Kidney tubule cell (primary cell): Measurements from ENCODE around the gene EDEM1.
"Not testable (repeated sequence)": the region's sequence is repeated elsewhere in the genome, so short reads cannot be mapped to it uniquely, and the experiment has no call there.

Experiments
- DNase-seq: peaks from one replicate; pipeline ENCODE4 v3.0.0-alpha.2; 2018; ENCODE audit warnings: low spot score

Gene EDEM1

GRCh38 chr3:5232570-5232969 lies 45.1 kb downstream of the EDEM1 start:
- no peak for DNase-seq

- no peak for DNase-seq
Observed at GRCh38 chr3:5233026-5233425, 45.5 kb downstream of the EDEM1 start.

GRCh38 chr3:5235655-5236054 lies 48.1 kb downstream of the EDEM1 start:
- DNase-seq = no peak

GRCh38 chr3:5238545-5238944 lies 51.0 kb downstream of the EDEM1 start:
- DNase-seq = no peak

GRCh38 chr3:5239602-5240001 lies 52.1 kb downstream of the EDEM1 start:
- peak; percentile 84 for DNase-seq

GRCh38 chr3:5240740-5241139 lies 53.2 kb downstream of the EDEM1 start:
- DNase-seq = no peak

- DNase-seq = not testable (repeated sequence)
Observed at GRCh38 chr3:5242785-5243184, 55.3 kb downstream of the EDEM1 start.

- peak; percentile 60 for DNase-seq
Observed at GRCh38 chr3:5245927-5246326, 58.4 kb downstream of the EDEM1 start.

GRCh38 chr3:5248822-5249221 lies 61.3 kb downstream of the EDEM1 start:
- DNase-seq = no peak

GRCh38 chr3:5250467-5251195 lies 63.1 kb downstream of the EDEM1 start:
- DNase-seq = peak; percentile 37

GRCh38 chr3:5251196-5251583 lies 63.7 kb downstream of the EDEM1 start:
- no peak for DNase-seq

GRCh38 chr3:5252131-5252530 lies 64.6 kb downstream of the EDEM1 start:
- DNase-seq = peak; percentile 41

GRCh38 chr3:5254281-5255048 lies 67.0 kb downstream of the EDEM1 start:
- peak; percentile 90 for DNase-seq

GRCh38 chr3:5255404-5256344 lies 68.2 kb downstream of the EDEM1 start:
- peak; percentile 67 for DNase-seq

GRCh38 chr3:5258526-5258925 lies 71.0 kb downstream of the EDEM1 start:
- no peak for DNase-seq

GRCh38 chr3:5260992-5261501 lies 73.5 kb downstream of the EDEM1 start:
- no peak for DNase-seq

- no peak for DNase-seq
Observed at GRCh38 chr3:5262507-5262906, 75.0 kb downstream of the EDEM1 start.

- peak; percentile 77 for DNase-seq
Observed at GRCh38 chr3:5264093-5264600, 76.6 kb downstream of the EDEM1 start.

- DNase-seq = peak; percentile 75
Observed at GRCh38 chr3:5264896-5265770, 77.6 kb downstream of the EDEM1 start.

- DNase-seq = no peak
Observed at GRCh38 chr3:5267252-5267651, 79.7 kb downstream of the EDEM1 start.

- no peak for DNase-seq
Observed at GRCh38 chr3:5267889-5268288, 80.4 kb downstream of the EDEM1 start.
